Transverse colon (tissue), 4 donors: ENCODE measurements around the gene PABPN1L. TPM values are rescaled to one million over a fixed set of nuclear protein-coding genes. Genes with fewer than 3 reads are reported as not detected.

Experiments
- DNase-seq: peaks from one replicate; pipeline ENCODE4 v3.0.0-alpha.2; 2019
- H3K27ac ChIP-seq, 4 donors: fragments of 200-600 bp; sonication (generic); 2 replicates each; pipeline ENCODE4 v1.5.1; 2016 to 2018; ENCODE audit warnings: inconsistent platforms in 4 of 4
- H3K27me3 ChIP-seq: fragments of 200-600 bp; sonication (generic); 2 replicates; pipeline ENCODE4 v1.5.1; 2017; ENCODE audit warnings: inconsistent platforms
- H3K36me3 ChIP-seq, 4 donors: fragments of 200-600 bp; sonication (generic); 2 replicates each; pipeline ENCODE4 v1.5.1; 2017 to 2019; ENCODE audit warnings: inconsistent platforms in 4 of 4
- H3K4me1 ChIP-seq, 4 donors: fragments of 200-600 bp; sonication (generic); 2 replicates each; pipeline ENCODE4 v1.5.1; 2017 to 2020; ENCODE audit warnings: inconsistent platforms in 4 of 4
- H3K4me3 ChIP-seq, 4 donors: fragments of 200-600 bp; sonication (generic); 1 replicate in 1 of 4; 2 replicates in 3 of 4; pipeline versions ENCODE4 v1.5.1 to v1.6.1; 2017 to 2019; ENCODE audit warnings: inconsistent platforms in 4 of 4
- H3K9me3 ChIP-seq, 2 donors: fragments of 200-600 bp; sonication (generic); 2 replicates each; pipeline ENCODE4 v1.5.1; 2017 to 2019; ENCODE audit warnings: inconsistent platforms in 2 of 2
- CTCF ChIP-seq, 5 experiments: fragments of 200-600 bp in 3 of 5; fragments of 450-650 bp in 2 of 5; sonication (generic) in 3 of 5; IDR thresholded peaks; 1 replicate in 2 of 5; 2 replicates in 3 of 5; pipeline ENCODE4 v1.5.1; 2016 to 2017; ENCODE audit warnings: antibody characterized with exemption in 5 of 5, inconsistent platforms in 3 of 5, mild to moderate bottlenecking in 2 of 5, moderate library complexity in 1 of 5
- EP300 ChIP-seq: sonication (generic); formaldehyde crosslinking; IDR thresholded peaks from one replicate; pipeline ENCODE4 v1.6.1; 2017; ENCODE audit warnings: antibody characterized with exemption, low read depth
- POLR2A ChIP-seq: fragments of 450-650 bp; IDR thresholded peaks from one replicate; pipeline ENCODE4 v1.6.1; 2016; ENCODE audit warnings: antibody characterized with exemption, mild to moderate bottlenecking, moderate library complexity
- POLR2AphosphoS5 ChIP-seq, 3 donors: sonication (generic); formaldehyde crosslinking; IDR thresholded peaks; one replicate each; pipeline ENCODE4 v1.6.1; 2016; ENCODE audit warnings: antibody characterized with exemption in 3 of 3
- WGBS, 2 donors: methylation state at CpG; one replicate each; pipeline ENCODE4 v1.1.5; 2018; ENCODE audit warnings: low coverage in 1 of 2; 5-methylcytosine and 5-hydroxymethylcytosine counted together
- in situ Hi-C, 4 donors: fragments of 200-750 bp; cut with MboI; loops; one replicate each; pipeline versions ENCODE4 v1.15.0 to v1.15.1; 2017; ENCODE audit warnings: low sequenced_read_pairs in 3 of 4, low pct_ligation_motif_present in 1 of 4, low pct_unique_long_range_greater_than_20kb in 1 of 4
- intact Hi-C: fragments of 100-400 bp; cut with DNase I; formaldehyde crosslinking; loops from one replicate; pipeline ENCODE4 v1.15.1; 2023; ENCODE audit warnings: low total_unique reads
- total RNA-seq, 4 donors: library from RNA; depleted of rRNA; stranded (reverse); fragments of >200 nt; gene quantifications; one replicate each; pipeline ENCODE4 v1.1.0, GENCODE V29; 2016

PABPN1L gene
- total RNA-seq, 4 donors from 2014 or later = not detected

- Histone ChIP-seq H3K4me3 (peak within 1 kb of the TSS; percentile 69 to 90 (median 83)), H3K27me3 (no peaks in the 10 kb centered on the region), H3K9me3 (no peaks in the 10 kb centered on the region), H3K27ac (peak within 1 kb of the TSS; percentile 77 to 90 (median 84)), H3K36me3 (peaks cover 0 to 14% (median 2%) of the 10 kb centered on the region in 4 donors), H3K4me1 (peaks cover 14 to 31% (median 24%) of the 10 kb centered on the region in 4 donors)
- peak; percentile 77 for TF ChIP-seq POLR2A
- TF ChIP-seq CTCF (IDR thresholded peaks at IDR 0.05) = no peak
- TF ChIP-seq EP300 = no peak
- peak; percentile 86 to 94 (median 91) for TF ChIP-seq POLR2AphosphoS5 (IDR thresholded peaks at IDR 0.05)
- DNase-seq = peak; percentile 100
- WGBS, 2 donors = 0% methylated on average over 61 of the region's 87 CpGs; no CpG with 5 or more reads in 1 of the 2 donors
- intact Hi-C loops (no loop called here), in situ Hi-C loops (no loop called here)
Measured at GRCh38 chr16:88856828-88857727, 9.4 kb downstream of the PABPN1L start, which contains the start of the genes GALNS and TRAPPC2L. Gene GALNS, minus strand, starts transcription at chr16:88856947. Its CDS starts 70 bp downstream, at chr16:88856877. Gene TRAPPC2L, plus strand, starts transcription at chr16:88857127. Its CDS starts 24 bp downstream, at chr16:88857151.

GRCh38 chr16:88856122-88856827 lies 10.2 kb downstream of the PABPN1L start:
- no peaks in the 10 kb centered on the region for H3K27me3 ChIP-seq
- peak overlapping the region; percentile 69 to 90 (median 83) for H3K4me3 ChIP-seq
- peaks cover 14 to 31% (median 24%) of the 10 kb centered on the region in 4 donors for H3K4me1 ChIP-seq
- TF ChIP-seq POLR2A = no peak
- no peak for TF ChIP-seq EP300
- TF ChIP-seq POLR2AphosphoS5 (IDR thresholded peaks at IDR 0.05) = no peak
- TF ChIP-seq CTCF (IDR thresholded peaks at IDR 0.05) = no peak
- peak; percentile 20 for DNase-seq
- peak overlapping the region; percentile 77 to 90 (median 84) for H3K27ac ChIP-seq
- no peaks in the 10 kb centered on the region for H3K9me3 ChIP-seq
- H3K36me3 ChIP-seq = peaks cover 0 to 11% (median 2%) of the 10 kb centered on the region in 4 donors
- in situ Hi-C loops (no loop called here), intact Hi-C loops (no loop called here)
- WGBS, 2 donors = 20% methylated on average over 17 of the region's 53 CpGs; no CpG with 5 or more reads in 1 of the 2 donors

GRCh38 chr16:88855736-88856121 lies 10.7 kb downstream of the PABPN1L start:
- peak overlapping the region; percentile 69 to 90 (median 83) for H3K4me3 ChIP-seq
- peaks cover 0 to 6% (median 2%) of the 10 kb centered on the region in 4 donors for H3K36me3 ChIP-seq
- peaks cover 14 to 31% (median 24%) of the 10 kb centered on the region in 4 donors for H3K4me1 ChIP-seq
- 79% methylated on average over 13 of the region's 13 CpGs; no CpG with 5 or more reads in 1 of the 2 donors for WGBS, 2 donors
- in situ Hi-C loops = no loop called here
- H3K27ac ChIP-seq = peak overlapping the region; percentile 77 to 90 (median 84)
- H3K9me3 ChIP-seq = no peaks in the 10 kb centered on the region
- intact Hi-C loops = no loop called here
- no peak for TF ChIP-seq CTCF (IDR thresholded peaks at IDR 0.05)
- no peak for TF ChIP-seq EP300
- no peak for TF ChIP-seq POLR2AphosphoS5 (IDR thresholded peaks at IDR 0.05)
- no peak for TF ChIP-seq POLR2A
- H3K27me3 ChIP-seq = no peaks in the 10 kb centered on the region
- DNase-seq = no peak

- 58 to 85% methylated on average over 4 to 8 of the region's 8 CpGs for WGBS, 2 donors
- no peaks in the 10 kb centered on the region for H3K27me3 ChIP-seq
- no peak overlapping the region for H3K4me3 ChIP-seq
- no peak for DNase-seq
- in situ Hi-C loops = no loop called here
- no peak overlapping the region for H3K27ac ChIP-seq
- no peaks in the 10 kb centered on the region for H3K9me3 ChIP-seq
- intact Hi-C loops = no loop called here
- H3K4me1 ChIP-seq = peaks cover 14 to 31% (median 24%) of the 10 kb centered on the region in 4 donors
- no peak for TF ChIP-seq CTCF (IDR thresholded peaks at IDR 0.05)
- no peak for TF ChIP-seq POLR2AphosphoS5 (IDR thresholded peaks at IDR 0.05)
- no peak for TF ChIP-seq EP300
- no peak for TF ChIP-seq POLR2A
- peaks cover 0 to 5% (median under 1%) of the 10 kb centered on the region in 4 donors for H3K36me3 ChIP-seq
Measured at GRCh38 chr16:88855176-88855575, 11.3 kb downstream of the PABPN1L start.
